AG09309 (cell line): Measurements from ENCODE around the gene DLG2.

Experiments
- DNase-seq: peaks from one replicate; pipeline ENCODE4 v3.0.0-alpha.2; 2010; ENCODE audit warnings: low read depth
- H3K4me3 ChIP-seq: 2 replicates; pipeline ENCODE4 v1.5.1; 2011; ENCODE audit warnings: mild to moderate bottlenecking, low read depth, low read length, moderate library complexity; ENCODE audit not compliant: control insufficient read depth
- TF ChIP-seq, protein P1 (sequence below): IDR thresholded peaks from 2 replicates; pipeline ENCODE4 v1.5.1; 2011; ENCODE audit warnings: mild to moderate bottlenecking, low read depth, low read length, inconsistent platforms; ENCODE audit not compliant: insufficient read depth, control insufficient read depth; ENCODE audit errors: missing control alignments

The DLG2 gene

GRCh38 chr11:84468235-84468634, 1158.9 kb downstream of the DLG2 start:
- H3K4me3 ChIP-seq = no peak overlapping the region
- no peak for DNase-seq
- TF ChIP-seq, protein P1, sequence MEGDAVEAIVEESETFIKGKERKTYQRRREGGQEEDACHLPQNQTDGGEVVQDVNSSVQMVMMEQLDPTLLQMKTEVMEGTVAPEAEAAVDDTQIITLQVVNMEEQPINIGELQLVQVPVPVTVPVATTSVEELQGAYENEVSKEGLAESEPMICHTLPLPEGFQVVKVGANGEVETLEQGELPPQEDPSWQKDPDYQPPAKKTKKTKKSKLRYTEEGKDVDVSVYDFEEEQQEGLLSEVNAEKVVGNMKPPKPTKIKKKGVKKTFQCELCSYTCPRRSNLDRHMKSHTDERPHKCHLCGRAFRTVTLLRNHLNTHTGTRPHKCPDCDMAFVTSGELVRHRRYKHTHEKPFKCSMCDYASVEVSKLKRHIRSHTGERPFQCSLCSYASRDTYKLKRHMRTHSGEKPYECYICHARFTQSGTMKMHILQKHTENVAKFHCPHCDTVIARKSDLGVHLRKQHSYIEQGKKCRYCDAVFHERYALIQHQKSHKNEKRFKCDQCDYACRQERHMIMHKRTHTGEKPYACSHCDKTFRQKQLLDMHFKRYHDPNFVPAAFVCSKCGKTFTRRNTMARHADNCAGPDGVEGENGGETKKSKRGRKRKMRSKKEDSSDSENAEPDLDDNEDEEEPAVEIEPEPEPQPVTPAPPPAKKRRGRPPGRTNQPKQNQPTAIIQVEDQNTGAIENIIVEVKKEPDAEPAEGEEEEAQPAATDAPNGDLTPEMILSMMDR = no peak

GRCh38 chr11:84465040-84465439, 1162.1 kb downstream of the DLG2 start:
- no peak overlapping the region for H3K4me3 ChIP-seq
- peak; percentile 52 for DNase-seq
- TF ChIP-seq, protein P1 = no peak

DNA sequence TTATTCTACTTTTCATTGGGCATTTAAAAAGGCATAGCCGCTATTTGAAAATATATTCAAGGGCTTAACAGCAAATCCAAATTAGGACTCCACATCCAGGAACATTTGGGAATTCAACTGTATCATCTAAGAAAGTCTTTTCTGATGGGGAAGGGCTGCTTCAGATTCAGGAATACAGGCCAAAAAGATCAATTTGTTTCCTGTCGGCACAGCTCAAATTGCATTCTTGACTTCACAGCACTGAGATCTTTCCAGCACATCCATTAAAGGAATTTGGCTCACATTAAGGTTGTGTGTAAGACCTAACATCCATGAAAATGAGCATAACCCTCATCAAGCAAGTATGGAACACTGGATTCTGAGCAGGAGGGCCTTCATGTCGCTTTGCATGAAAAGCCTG, 1171.5 kb downstream of the DLG2 start:
- no peak for DNase-seq

DNA sequence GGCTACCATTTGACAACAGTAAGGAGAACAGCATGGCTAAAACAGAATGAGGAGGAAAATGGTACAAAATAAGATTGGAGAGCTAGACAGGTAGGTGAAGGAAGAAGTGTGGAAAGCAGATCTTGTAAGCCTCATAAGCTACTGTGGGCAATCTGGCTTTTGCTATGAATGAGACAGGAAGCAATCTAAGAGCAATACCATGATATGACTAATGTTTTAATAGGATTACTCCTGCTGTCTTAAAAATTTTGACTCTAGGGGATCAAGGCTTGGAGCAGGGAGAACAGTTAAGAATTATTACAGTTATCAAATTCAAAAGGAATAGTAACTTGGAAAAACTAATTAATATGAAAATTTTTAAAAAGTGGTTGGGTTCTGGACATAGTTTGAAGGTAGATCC, 1174.9 kb downstream of the DLG2 start:
- DNase-seq = no peak
- no peak overlapping the region for H3K4me3 ChIP-seq
- TF ChIP-seq, protein P1 = no peak

More for the DNA sequence above, 1171.5 kb downstream of the DLG2 start:
- no peak overlapping the region for H3K4me3 ChIP-seq
- TF ChIP-seq, protein P1 = no peak

GRCh38 chr11:84438565-84438964, 1188.6 kb downstream of the DLG2 start:
- DNase-seq = no peak
- no peak overlapping the region for H3K4me3 ChIP-seq
- TF ChIP-seq, protein P1 = no peak

- TF ChIP-seq, protein P1 = no peak
- no peak overlapping the region for H3K4me3 ChIP-seq
- no peak for DNase-seq
Observed at GRCh38 chr11:84437071-84437980, 1189.8 kb downstream of the DLG2 start.
